NCI-H146 treated with DMSO at 0.1 percent for 48 hours (cell line): ENCODE measurements around the gene DHX35.
"Not testable (repeated sequence)": the region's sequence is repeated elsewhere in the genome, so short reads cannot be mapped to it uniquely, and the experiment has no call there.

Experiments used
- DNase-seq: peaks from one replicate; lab custom pipeline; 2025; ENCODE audit not compliant: unreplicated experiment; lab: John Stamatoyannopoulos, UW

The DHX35 gene

GRCh38 chr20:38975539-38976120, 13.5 kb downstream of the DHX35 start:
- DNase-seq = no peak

- DNase-seq = no peak
These were observed 17.3 kb downstream of the DHX35 start for GRCh38 chr20:38979434-38979833.

- no peak for DNase-seq
These were observed 17.7 kb downstream of the DHX35 start for GRCh38 chr20:38979842-38980241.

- no peak for DNase-seq
These were observed 20.1 kb downstream of the DHX35 start for GRCh38 chr20:38982291-38982690.

- no peak for DNase-seq
These were observed 22.9 kb downstream of the DHX35 start for GRCh38 chr20:38985060-38985459.

GRCh38 chr20:38985603-38986170, 23.5 kb downstream of the DHX35 start:
- DNase-seq = no peak

GRCh38 chr20:38986663-38987062, 24.5 kb downstream of the DHX35 start:
- DNase-seq = no peak

- DNase-seq = no peak
These were observed 25.6 kb downstream of the DHX35 start for GRCh38 chr20:38987777-38988176.

- no peak for DNase-seq
These were observed 28.6 kb downstream of the DHX35 start for GRCh38 chr20:38990728-38991127.

- no peak for DNase-seq
These were observed 29.9 kb downstream of the DHX35 start for GRCh38 chr20:38991814-38992704.

- DNase-seq = no peak
These were observed 33.4 kb downstream of the DHX35 start for GRCh38 chr20:38995536-38996044.

- not testable (repeated sequence) for DNase-seq
These were observed 34.7 kb downstream of the DHX35 start for GRCh38 chr20:38996866-38997265.

GRCh38 chr20:38997622-38998021, 35.5 kb downstream of the DHX35 start:
- no peak for DNase-seq

GRCh38 chr20:38999217-38999616, 37.1 kb downstream of the DHX35 start:
- DNase-seq = no peak

GRCh38 chr20:38999965-39000910, 38.1 kb downstream of the DHX35 start:
- DNase-seq = no peak

GRCh38 chr20:39004508-39004907, 42.4 kb downstream of the DHX35 start:
- DNase-seq = peak; percentile 5

GRCh38 chr20:39009348-39009747, 47.2 kb downstream of the DHX35 start:
- DNase-seq = no peak

- peak; percentile 14 for DNase-seq
These were observed 48.4 kb downstream of the DHX35 start for GRCh38 chr20:39010496-39010895.

- no peak for DNase-seq
These were observed 51.5 kb downstream of the DHX35 start for GRCh38 chr20:39013662-39014109.

- no peak for DNase-seq
These were observed 53.9 kb downstream of the DHX35 start for GRCh38 chr20:39016041-39016440.

GRCh38 chr20:39016506-39016905, 54.4 kb downstream of the DHX35 start:
- DNase-seq = no peak
